RPMI7951 (cell line): Measurements from ENCODE around the gene RASGRF2. TPM values are rescaled to one million over a fixed set of nuclear protein-coding genes. Genes with fewer than 3 reads are reported as not detected.

Experiments
- DNase-seq: peaks from one replicate; pipeline ENCODE4 v3.0.0-alpha.2; 2012; ENCODE audit warnings: low read depth
- total RNA-seq: library from RNA; depleted of rRNA; stranded (reverse); fragments of >200 nt; shearing (Covaris generic); gene quantifications from 2 replicates; pipeline ENCODE4 v1.2.3, GENCODE V29; 2014

The RASGRF2 gene
- total RNA-seq, 1 experiment from 2014 or later: 0.72 TPM

DNA sequence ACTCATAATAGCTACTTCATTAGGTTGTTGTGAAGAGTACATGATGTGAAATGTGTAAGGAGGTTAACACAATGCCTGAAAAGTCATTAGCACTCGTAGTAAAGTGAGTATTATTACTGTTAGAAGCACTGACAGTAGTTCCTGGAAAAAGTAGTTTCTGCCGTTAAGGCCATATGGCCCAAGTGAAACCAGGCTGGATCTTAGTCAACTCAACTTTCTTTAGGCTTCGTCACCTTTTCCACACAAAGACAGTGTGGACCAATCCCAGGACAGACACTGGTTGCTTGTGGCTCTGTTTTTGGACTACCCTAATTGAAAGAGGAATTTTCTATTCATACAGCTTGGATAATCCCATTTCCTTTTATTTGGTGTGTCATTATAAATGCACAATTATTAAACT lies 243.6 kb downstream of the RASGRF2 start:
- no peak for DNase-seq

DNA sequence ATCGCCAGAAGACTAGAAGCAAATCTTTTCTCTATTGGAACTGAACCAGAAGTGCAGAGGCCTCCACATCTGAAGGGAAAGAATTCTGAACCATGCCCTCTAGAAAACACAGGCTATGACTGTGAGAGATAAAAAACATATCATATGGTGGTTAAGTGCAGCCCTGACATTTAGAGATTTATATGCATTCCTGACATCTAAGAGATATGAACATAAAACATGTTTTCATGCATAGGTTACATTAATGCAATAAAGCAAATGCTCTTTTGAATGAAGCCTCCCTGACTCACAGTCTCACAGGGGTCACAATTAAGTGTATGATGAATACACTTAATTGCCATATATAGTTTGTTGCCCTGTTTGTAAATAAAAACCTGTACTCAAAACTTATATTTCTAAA lies 244.0 kb downstream of the RASGRF2 start:
- DNase-seq: no peak

DNA sequence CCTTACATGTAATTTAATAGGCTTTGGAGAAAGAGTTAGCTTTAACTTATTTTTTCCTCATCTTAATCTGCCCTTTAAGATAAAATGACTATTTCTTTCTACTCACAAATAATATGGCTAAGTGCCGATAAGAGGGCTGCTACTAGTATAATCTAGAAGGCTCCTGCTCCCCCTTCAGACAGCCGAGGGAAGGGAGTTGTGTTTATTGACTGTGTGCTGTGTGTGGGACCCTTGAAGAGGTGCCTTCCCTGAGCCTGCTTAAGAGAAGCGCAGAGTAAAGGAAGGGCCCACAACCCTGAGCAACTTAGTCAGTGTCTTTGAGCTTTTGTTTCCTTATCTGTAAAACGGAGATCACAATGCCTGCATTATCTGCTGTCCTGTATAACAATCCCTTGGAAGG lies 244.9 kb downstream of the RASGRF2 start:
- no peak for DNase-seq

DNA sequence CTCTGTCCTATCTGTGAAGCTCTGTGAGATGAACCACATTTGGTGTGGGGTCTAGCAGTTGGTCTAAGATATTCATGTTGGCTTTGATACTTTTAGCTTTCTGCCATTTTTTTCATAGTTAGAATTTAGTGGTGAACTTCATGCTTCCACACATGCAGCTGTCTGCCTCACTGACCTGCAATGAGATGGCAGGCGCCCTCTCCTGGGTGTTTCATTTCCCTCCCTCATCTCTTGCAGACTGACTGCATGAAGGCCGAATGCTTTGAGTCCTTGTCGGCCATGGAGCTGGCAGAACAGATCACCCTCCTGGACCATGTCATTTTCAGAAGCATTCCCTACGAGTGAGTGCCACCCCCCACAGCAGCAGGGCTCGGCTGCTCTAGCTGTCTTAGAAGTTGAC lies 246.8 kb downstream of the RASGRF2 start:
- peak; percentile 8 for DNase-seq

DNA sequence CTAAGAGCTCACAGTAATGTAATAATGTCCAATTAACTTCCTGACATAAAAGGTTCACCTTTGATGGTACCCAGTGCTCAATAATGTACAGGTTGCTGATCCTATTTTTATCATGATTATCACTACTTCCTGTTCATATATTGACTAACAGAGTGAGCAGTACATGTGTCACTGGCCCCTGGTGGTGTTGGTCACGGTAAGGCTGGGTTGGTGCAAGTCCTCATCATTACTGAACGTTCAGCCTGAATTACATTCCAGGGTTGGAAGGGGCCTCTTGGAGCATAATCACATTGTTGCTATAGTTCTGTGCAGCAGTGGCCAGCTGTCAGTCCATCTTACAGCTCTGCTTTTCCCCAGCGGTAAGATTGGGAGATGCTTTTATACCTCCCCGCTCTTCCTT lies 248.7 kb downstream of the RASGRF2 start:
- no peak for DNase-seq

DNA sequence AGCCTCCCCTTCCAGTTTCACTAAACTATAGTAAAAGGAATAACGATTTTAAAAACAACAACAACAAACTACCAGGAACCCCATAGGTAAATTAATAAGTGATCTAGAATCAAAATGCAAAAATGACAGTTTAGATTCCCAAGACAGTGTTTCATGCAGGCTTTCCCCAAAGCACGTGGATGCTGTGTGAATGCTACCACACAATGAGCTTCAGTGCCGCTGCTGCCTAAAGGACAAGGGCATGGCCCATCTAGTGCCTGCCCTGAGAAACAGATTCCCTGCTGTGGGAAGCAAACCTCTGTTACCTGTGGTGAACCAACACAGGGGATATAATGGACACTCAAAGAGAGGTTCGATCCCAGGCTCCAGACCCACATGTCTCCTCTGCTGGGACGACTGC lies 249.2 kb downstream of the RASGRF2 start:
- DNase-seq: no peak

DNA sequence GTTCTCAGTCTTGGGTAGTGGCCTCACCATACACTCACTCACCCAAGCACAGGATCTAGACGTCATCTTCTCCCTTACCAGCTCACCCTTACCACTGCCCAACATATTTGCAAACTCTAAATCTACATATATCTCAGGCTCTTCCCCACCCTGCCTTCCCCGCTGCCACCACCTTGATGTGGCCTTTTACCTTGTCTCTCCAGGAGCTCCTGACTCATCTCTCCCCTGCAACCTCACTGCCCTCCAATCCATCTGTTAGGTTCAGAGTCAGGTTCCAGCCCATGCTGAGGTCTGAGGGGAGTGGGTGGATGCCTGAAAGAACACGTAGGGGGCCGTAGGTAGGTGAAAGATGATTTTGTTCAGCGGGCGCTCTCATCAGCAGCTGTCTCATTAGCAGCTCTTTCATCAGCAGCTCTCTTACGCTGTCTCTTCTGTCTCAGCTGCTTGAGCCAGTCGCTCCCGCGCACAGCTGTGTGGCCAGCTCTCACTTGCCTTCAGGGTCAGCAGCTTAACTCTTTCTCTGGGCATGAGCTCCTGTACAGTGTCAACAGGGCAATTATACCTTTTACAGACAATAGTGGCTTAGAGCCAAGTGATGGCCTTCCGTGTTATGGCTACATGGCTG lies 249.8 kb downstream of the RASGRF2 start:
- no peak for DNase-seq

DNA sequence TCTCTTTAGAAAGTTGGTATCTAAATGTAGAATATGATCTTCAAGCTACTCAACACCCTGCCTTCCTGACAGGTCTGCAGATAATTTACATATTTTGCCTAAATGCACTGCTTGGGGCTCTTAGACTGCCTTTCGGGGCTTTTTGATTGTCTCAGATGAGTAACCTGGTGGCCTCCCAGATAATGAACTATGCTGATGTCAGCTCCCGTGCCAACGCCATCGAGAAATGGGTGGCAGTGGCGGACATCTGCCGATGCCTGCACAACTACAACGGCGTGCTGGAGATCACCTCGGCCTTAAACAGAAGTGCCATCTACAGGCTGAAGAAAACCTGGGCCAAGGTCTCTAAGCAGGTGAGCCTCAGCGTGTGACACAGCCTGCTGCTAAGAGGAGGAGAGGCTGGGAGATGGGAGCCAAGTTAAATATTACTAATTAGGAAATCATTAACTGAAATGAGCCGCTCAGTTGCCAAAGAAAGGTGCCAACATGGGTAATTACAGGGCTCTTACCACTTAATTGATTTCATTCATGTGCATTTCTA lies 252.1 kb downstream of the RASGRF2 start:
- no peak for DNase-seq

DNA sequence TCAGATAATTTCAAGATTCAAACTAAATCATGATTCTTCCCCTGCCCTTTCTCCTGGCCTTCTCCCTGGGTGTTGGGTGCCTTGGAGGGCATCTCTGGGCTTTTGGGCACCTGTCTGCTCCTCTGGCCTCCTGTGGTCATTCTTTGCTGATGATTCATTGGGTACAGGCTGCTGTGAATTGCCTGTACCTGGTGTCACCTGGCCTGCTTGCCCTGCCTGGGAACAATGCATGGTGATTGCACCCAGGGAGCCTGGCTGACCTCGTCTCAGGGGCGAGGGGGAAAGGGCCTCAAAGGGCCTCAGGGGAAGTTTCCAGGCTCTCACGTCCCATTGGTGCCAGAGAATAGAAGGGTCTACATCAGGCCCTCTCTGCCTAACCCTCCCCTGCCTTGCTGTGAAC lies 252.9 kb downstream of the RASGRF2 start:
- no peak for DNase-seq

DNA sequence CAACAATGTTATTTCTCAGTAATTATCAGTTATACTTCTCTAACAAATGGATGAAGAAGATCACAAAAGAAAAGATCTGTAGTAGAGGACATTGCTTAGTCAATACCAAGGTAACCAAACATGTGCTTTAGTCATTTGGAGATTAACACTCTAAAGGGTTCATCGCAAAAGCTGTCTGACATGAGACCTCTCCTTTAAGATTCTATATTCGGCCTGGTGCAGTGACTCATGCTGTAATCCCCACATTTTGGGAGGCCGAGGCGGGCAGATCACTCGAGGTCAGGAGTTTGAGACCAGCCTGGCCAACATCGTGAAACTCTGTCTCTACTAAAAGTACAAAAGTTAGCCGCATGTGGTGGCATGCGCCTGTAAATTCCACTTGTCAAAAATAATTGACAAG lies 254.7 kb downstream of the RASGRF2 start:
- no peak for DNase-seq

DNA sequence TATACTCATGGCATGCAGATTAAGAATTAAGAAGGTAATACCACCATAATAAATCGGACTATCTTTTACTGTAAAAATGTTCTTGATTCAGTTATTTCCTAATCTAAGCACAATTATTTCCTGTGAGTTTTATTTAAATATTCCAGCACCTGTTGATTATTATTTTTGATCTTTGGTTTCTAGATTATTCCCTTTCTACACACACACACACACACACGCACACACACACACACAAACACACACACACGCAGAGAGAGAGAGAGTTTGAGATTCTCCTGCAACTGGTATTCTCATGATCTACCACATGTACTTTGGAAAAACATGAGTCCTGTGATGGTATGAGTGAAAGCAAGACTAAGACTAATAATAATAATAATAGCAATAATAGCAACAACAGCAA lies 256.0 kb downstream of the RASGRF2 start:
- DNase-seq: no peak

DNA sequence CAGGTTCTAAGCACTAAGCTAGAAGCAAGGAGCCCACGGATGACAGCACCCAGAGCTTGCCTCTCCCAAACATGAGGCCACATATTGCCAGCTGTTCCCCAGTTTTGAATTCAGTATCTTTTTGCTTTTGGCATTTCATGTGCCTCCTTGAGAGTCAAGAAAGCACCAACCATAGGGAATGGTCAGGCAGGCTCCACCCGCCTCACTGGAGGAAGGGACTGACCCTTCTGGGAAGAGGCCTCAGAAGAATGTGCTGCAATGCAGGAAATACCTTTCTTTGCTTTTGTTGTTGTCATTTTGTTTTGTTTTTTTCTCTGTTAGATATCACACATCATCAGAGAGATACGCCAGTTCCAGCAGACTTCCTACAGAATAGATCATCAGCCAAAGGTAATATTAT lies 259.2 kb downstream of the RASGRF2 start:
- DNase-seq: no peak

DNA sequence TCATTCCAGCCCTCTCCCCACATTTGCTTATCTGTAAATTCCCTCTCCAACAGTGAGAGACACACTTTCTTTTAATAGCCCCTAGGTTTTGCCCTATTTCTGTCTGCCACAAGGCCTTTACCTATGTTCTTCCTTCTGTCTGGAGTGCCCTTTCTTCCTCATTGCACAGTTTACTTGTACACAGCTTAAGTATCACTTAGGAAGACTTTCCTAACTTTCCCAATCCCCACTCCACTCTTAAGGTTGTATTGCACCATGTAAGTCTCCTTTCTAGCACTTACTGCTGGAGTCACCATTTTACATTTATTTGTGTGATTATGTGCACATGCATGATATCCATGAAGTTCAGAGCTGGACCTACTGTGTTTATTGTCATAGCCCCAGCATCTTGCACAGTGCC lies 262.1 kb downstream of the RASGRF2 start:
- DNase-seq: no peak

DNA sequence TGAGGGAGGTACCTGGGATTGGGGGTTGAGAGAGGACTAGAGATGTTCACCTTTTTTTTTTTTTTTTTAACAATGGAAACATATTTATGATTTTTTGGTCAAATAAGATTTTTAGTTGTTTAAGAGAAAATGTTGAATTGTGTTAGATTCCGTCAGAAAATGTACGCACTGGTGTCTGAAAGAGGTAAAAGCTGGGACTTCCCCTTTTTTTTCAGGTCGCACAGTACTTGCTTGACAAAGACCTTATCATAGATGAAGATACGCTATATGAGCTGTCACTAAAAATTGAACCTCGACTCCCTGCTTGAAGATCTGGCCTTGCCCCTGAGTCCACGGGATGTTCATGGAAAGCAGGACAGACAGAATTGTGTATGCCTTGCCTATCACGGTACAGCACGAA lies 265.3 kb downstream of the RASGRF2 start:
- DNase-seq: no peak

DNA sequence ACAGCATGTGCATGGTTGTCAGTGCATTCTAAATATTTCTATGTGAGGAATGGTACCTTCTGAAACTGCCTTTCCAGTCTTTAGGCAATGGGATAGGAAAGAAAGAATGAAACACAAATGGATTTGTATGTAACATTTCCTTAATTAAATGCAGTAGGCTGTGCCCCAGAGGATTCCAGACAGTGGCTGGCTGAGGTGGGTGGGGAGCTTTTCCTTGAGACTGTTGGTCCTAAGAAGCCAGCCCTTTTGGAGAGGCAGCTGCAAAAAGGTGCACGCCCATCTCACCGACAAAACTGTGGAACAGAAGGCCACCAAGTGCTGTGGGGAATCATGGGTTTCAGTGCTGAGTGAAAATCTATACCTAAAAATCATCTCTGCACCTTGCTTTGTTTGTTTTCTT lies 266.1 kb downstream of the RASGRF2 start:
- no peak for DNase-seq

DNA sequence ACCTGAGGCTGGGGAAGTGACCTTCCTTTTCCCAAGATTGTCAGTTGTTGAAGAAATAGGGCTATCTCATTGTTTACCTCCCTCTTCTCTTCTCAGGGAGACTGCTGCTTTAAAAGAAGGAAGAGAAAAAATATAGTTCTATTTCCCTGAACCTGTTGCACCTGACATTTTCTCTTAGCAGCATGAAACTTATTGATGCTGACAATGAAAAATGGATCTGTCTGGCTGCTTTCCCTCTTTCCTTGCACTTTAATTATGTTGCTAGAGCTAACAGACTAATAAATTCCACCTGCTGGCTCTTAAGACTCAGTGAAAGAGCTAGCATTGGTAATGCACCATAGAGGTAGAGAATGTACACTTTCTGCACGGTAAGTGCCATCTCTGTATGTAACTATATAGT lies 266.8 kb downstream of the RASGRF2 start:
- no peak for DNase-seq

DNA sequence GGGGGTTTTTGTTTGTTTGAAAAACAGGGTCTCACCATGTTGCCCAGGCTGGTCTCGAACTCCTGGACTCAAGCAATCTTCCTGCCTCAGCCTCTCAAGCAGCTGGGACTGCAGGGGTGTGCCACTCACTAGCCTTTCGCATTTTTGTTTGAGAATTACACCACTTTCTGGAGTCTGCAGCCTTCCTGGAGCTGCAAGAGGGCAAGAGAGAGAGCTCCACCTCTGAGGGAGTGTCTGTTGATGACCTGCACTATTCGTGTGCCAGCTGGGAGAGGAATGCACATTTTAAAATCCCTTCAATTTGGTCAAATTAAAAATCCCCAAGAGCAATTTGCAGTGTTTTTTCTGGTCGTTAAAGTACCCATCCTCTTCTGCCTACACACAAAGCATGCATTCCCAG lies 267.9 kb downstream of the RASGRF2 start:
- DNase-seq: no peak

DNA sequence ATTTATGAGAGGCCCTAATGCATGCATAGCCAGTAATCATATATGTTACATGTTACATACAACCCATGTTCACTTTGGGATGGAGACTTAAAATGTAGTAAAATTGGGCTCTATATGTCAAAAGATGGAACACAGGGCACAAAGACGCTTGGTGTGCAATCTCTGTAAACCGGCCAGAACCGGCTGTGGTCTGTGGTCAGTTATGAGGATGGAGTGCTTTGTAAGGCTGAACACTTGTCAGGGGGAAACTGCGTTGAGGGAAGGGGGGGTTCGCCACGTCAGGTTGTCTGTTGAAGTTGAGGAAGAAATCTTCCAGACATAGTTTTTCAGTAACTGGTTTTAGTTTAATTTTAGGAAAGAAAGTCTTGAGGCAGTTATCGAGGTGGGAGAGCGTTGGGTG lies 270.3 kb downstream of the RASGRF2 start:
- no peak for DNase-seq

DNA sequence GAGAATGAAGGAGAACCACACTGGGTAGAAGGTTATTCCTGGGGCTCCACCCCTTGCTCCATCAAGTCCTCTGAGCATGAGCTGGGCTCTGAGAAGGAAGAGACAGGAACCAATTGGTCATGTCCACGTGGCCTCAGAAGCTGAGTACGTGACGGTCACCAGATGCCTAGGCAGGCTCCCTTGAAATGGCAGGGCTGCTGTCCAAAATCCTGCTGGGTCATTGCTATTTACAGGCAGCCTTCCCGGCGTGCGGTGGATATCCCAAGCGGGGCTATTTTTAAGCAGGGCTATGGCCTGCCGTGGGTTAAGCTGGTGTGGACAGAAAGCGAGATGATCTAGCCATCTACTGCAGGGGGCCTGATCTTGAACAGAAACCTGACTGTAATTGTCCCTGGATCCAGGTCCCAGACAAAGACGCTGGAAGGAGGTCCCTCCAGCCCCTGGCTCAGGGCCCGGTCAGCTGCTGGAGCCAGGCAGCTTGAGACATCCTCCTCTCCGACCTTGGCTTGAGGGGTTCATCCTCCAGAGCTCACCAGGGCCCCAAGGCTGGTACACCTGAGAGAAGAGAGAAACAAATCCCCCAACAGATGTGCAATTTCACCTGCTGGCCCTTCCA lies 272.4 kb downstream of the RASGRF2 start:
- peak; percentile 14 for DNase-seq

DNA sequence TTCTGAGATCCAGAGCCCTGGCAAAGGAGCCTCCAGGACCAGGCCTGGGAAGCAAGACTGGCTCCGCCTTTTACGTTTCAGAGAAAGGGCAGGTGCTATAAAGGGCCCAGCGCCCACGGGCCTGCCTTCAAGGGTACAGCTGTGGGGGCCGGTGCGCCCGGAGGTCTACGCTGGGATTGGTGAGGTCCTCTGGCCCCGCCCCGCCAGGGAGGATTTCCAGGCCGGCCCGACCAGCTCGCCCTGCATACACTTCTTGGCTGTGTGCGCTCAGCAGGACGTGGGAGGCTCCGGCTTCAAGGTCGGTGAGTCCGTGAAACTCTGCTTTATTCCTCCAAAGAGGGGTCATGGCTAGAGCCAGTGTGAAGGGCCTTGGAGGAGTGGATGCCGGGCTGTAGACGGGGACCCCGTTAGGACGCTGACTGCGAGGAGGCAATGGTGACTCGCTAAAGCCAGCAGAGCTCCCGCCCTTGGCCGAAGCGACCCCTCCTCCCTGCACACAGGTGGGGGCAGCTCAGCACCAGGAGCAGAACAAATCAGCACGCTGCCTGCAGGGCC lies 273.0 kb downstream of the RASGRF2 start, which contains the start of gene CKMT2:
Gene CKMT2, plus strand, starts transcription at position 243 of the 555 bp plus-strand sequence. CDS start 17,811 bp downstream, outside the sequence.
- DNase-seq: no peak

DNA sequence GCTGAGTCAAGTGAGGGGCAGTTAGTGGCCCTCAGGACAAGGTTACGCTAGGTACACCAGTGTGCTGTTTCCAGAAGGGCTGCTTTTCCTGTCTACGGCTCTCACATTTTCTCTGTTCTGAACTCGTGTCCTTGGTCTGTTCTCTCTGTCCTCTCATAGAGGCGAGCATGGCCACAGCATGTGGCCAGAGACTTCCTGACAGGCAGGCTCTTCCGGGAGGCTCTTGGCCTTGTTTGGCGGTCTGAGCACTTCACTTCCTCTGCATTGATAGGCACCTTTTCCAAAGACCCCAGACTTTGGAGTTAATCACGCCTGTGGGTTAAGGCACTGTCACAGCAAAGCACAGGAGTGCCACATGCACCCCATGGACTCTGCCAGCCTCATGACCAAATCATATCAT lies 274.1 kb downstream of the RASGRF2 start:
- no peak for DNase-seq

DNA sequence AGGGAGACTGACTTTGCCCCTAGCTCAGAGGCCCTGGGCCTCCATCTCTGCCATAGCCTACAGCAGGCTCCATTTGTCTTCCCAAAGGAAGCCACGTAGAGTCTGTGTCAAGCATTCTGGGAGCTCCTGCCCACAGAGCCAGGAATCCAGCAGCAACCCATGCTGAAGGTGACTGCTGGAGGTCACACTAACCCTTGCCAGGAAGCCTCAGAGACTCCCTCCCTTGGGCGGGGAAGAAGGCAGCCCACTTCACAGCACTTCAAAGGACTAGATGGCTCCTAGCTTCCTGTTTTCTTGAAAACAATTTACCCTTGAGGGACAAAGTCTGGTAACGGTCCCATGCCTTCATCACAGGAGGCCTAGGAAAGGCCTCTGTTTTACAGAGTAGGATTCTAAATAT lies 274.6 kb downstream of the RASGRF2 start:
- no peak for DNase-seq
